H9 (cell line): ENCODE measurements around the gene ZNF664. TPM values are rescaled to one million over a fixed set of nuclear protein-coding genes. Genes with fewer than 3 reads are reported as not detected.

ENCODE experiments used
- DNase-seq: peaks from one replicate; pipeline ENCODE4 v3.0.0-alpha.2; 2017
- H2AFZ ChIP-seq: one replicate; pipeline ENCODE4 v1.6.1; 2013; ENCODE audit warnings: mild to moderate bottlenecking, low read length, control low read depth, moderate library complexity
- H2AK5ac ChIP-seq: 2 replicates; pipeline ENCODE4 v1.6.1; 2013; ENCODE audit warnings: low read length, control low read depth, mixed read lengths; ENCODE audit not compliant: insufficient read length
- H2BK120ac ChIP-seq: one replicate; pipeline ENCODE4 v1.6.1; 2013; ENCODE audit warnings: low read depth, mild to moderate bottlenecking, low read length, control low read depth, inconsistent platforms; ENCODE audit not compliant: poor library complexity, severe bottlenecking
- H2BK12ac ChIP-seq: 2 replicates; pipeline ENCODE4 v1.6.1; 2013; ENCODE audit warnings: low read length, control low read depth, mixed read lengths, low read depth; ENCODE audit not compliant: insufficient read length
- H2BK15ac ChIP-seq: 2 replicates; pipeline ENCODE4 v1.6.1; 2013; ENCODE audit warnings: low read depth, low read length, control low read depth
- H2BK20ac ChIP-seq: one replicate; pipeline ENCODE4 v1.6.1; 2013; ENCODE audit warnings: low read depth, mild to moderate bottlenecking, low read length, control low read depth, inconsistent platforms; ENCODE audit not compliant: poor library complexity, severe bottlenecking
- H2BK5ac ChIP-seq: 2 replicates; pipeline ENCODE4 v1.6.1; 2013; ENCODE audit warnings: low read length, control low read depth, mixed read lengths; ENCODE audit not compliant: insufficient read length
- H3K14ac ChIP-seq: 2 replicates; pipeline ENCODE4 v1.6.1; 2013; ENCODE audit warnings: low read length, control low read depth; ENCODE audit not compliant: insufficient read depth
- H3K18ac ChIP-seq: 2 replicates; pipeline ENCODE4 v1.6.1; 2013; ENCODE audit warnings: low read depth, mild to moderate bottlenecking, mixed read lengths, low read length, control low read depth; ENCODE audit not compliant: insufficient read length
- H3K23ac ChIP-seq: 2 replicates; pipeline ENCODE4 v1.6.1; 2013; ENCODE audit warnings: low read length, control low read depth, mixed read lengths, low read depth; ENCODE audit not compliant: insufficient read length
- H3K23me2 ChIP-seq: 2 replicates; pipeline ENCODE4 v1.6.1; 2013; ENCODE audit warnings: low read depth, mild to moderate bottlenecking, mixed read lengths, low read length, control low read depth; ENCODE audit not compliant: insufficient read length, poor library complexity, severe bottlenecking
- H3K27ac ChIP-seq: 2 replicates; pipeline ENCODE4 v1.5.1; 2013; ENCODE audit warnings: low read length, control low read depth, mixed read lengths, low read depth; ENCODE audit not compliant: insufficient read length
- H3K27me3 ChIP-seq: 2 replicates; pipeline ENCODE4 v1.6.1; 2013; ENCODE audit warnings: low read length, control low read depth, inconsistent platforms; ENCODE audit not compliant: insufficient read depth
- H3K4ac ChIP-seq: 2 replicates; pipeline ENCODE4 v1.6.1; 2013; ENCODE audit warnings: low read depth, mild to moderate bottlenecking, control low read depth, inconsistent platforms, low read length, moderate library complexity
- H3K4me1 ChIP-seq: 2 replicates; pipeline ENCODE4 v1.6.1; 2013; ENCODE audit warnings: low read length, control low read depth, inconsistent platforms; ENCODE audit not compliant: insufficient read depth
- H3K4me2 ChIP-seq: 2 replicates; pipeline ENCODE4 v1.6.1; 2013; ENCODE audit warnings: low read length, control low read depth, mixed read lengths; ENCODE audit not compliant: insufficient read length, insufficient read depth
- H3K56ac ChIP-seq: 2 replicates; pipeline ENCODE4 v1.6.1; 2013; ENCODE audit warnings: low read depth, mild to moderate bottlenecking, mixed read lengths, low read length, control low read depth; ENCODE audit not compliant: insufficient read length
- H3K79me1 ChIP-seq: 2 replicates; pipeline ENCODE4 v1.6.1; 2013; ENCODE audit warnings: low read depth, mild to moderate bottlenecking, moderate library complexity, low read length, control low read depth, inconsistent platforms; ENCODE audit not compliant: insufficient read depth, poor library complexity, severe bottlenecking
- H3K79me2 ChIP-seq: 2 replicates; pipeline ENCODE4 v1.6.1; 2013; ENCODE audit warnings: low read length, control low read depth, inconsistent platforms; ENCODE audit not compliant: insufficient read depth
- H3K9ac ChIP-seq: 2 replicates; pipeline ENCODE4 v1.6.1; 2013; ENCODE audit warnings: low read length, control low read depth, mixed read lengths; ENCODE audit not compliant: insufficient read length; ENCODE audit errors: extremely low read depth
- H3K9me3 ChIP-seq: one replicate; pipeline ENCODE4 v1.6.1; 2013; ENCODE audit warnings: low read depth, low read length, inconsistent platforms; ENCODE audit not compliant: control insufficient read depth
- H3T11ph ChIP-seq: one replicate; pipeline ENCODE4 v1.6.1; 2013; ENCODE audit warnings: mild to moderate bottlenecking, low read length, control low read depth, inconsistent platforms
- H4K20me1 ChIP-seq: one replicate; pipeline ENCODE4 v1.6.1; 2013; ENCODE audit not compliant: control insufficient read depth, insufficient read length, insufficient read depth
- H4K5ac ChIP-seq: 2 replicates; pipeline ENCODE4 v1.6.1; 2013; ENCODE audit warnings: low read depth, mild to moderate bottlenecking, mixed read lengths, low read length, control low read depth; ENCODE audit not compliant: insufficient read length
- H4K8ac ChIP-seq: replicated peaks from 2 replicates; pipeline ENCODE4 v1.6.1; 2013; ENCODE audit warnings: low read length, control low read depth, mixed read lengths, low read depth; ENCODE audit not compliant: insufficient read length
- H4K91ac ChIP-seq: 2 replicates; pipeline ENCODE4 v1.6.1; 2013; ENCODE audit warnings: low read depth, mild to moderate bottlenecking, moderate library complexity, mixed read lengths, low read length, control low read depth; ENCODE audit not compliant: insufficient read length
- H3K27ac Mint-ChIP-seq, 3 experiments: 2 replicates in 2 of 3; 3 replicates in 1 of 3; pipeline ENCODE4 v1.8.0; 2020 to 2021; ENCODE audit warnings: mixed read lengths in 3 of 3, mild to moderate bottlenecking in 1 of 3, moderate library complexity in 1 of 3
- H3K27me3 Mint-ChIP-seq: 2 replicates; pipeline ENCODE4 v1.8.0; 2021; ENCODE audit warnings: low read depth, mild to moderate bottlenecking, moderate library complexity, mixed read lengths
- H3K36me3 Mint-ChIP-seq, 3 experiments: 2 replicates in 2 of 3; 3 replicates in 1 of 3; pipeline ENCODE4 v1.8.0; 2020 to 2021; ENCODE audit warnings: low read depth in 3 of 3, mixed read lengths in 3 of 3; ENCODE audit not compliant: insufficient read depth in 1 of 3
- H3K4me1 Mint-ChIP-seq, 2 experiments: 2 replicates each; pipeline ENCODE4 v1.8.0; 2020; ENCODE audit warnings: mixed read lengths in 2 of 2
- H3K4me3 Mint-ChIP-seq, 2 experiments: 2 replicates in 1 of 2; 3 replicates in 1 of 2; pipeline ENCODE4 v1.8.0; 2020 to 2021; ENCODE audit warnings: mild to moderate bottlenecking in 2 of 2, mixed read lengths in 2 of 2, moderate library complexity in 1 of 2
- H3K9me3 Mint-ChIP-seq, 2 experiments: 2 replicates in 1 of 2; 3 replicates in 1 of 2; pipeline ENCODE4 v1.8.0; 2020; ENCODE audit warnings: mild to moderate bottlenecking in 2 of 2, mixed read lengths in 2 of 2, moderate library complexity in 1 of 2
- WGBS: extraction: QIAGEN DNeasy Blood & Tissue Kit; methylation state at CpG from one replicate; pipeline ENCODE4 v1.1.7; 2013; ENCODE audit warnings: missing lambda C conversion rate, low lambda C conversion rate, mixed read lengths; ENCODE audit not compliant: insufficient read length; ENCODE audit errors: extremely low coverage; 5-methylcytosine and 5-hydroxymethylcytosine counted together
- total RNA-seq: library from RNA; stranded (reverse); gene quantifications from 2 replicates; pipeline ENCODE4 v1.2.1, GENCODE V29; 2021
- TF ChIP-seq, protein P1 (sequence below): fragments of 200-600 bp; sonication (generic); conservative IDR thresholded peaks from 3 replicates; pipeline ENCODE4 v1.8.0; 2021; ENCODE audit warnings: antibody characterized with exemption, mild to moderate bottlenecking

ZNF664 gene
- total RNA-seq, 1 experiment from 2014 or later = 29.5 TPM

DNA sequence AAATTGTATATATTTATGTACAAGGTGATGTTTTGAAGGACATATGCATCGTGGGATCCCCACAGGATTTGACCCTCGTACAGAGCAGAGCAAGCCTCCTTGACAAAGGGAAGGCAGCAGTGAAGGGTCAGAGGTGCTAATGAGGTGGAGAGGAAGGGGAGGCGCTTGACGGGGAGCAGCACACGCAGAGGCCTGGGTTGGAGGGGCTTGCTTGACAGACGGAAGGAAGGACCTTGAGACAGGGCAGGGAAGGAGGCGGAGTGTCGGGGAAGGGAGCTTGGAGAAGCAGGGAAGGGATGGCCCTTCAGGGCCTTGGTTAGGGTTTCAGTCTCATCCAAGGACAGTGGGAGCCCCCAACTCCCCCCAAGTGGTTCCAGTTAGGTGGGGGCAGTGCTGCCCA lies 52.6 kb downstream of the ZNF664 start:
- Histone ChIP-seq H2BK15ac (no peak overlapping the region), H3K18ac (no peak overlapping the region), H3K14ac (no peak overlapping the region), H2BK12ac (no peak overlapping the region), H3K27ac (no peak overlapping the region), H4K91ac (no peak overlapping the region), H2AK5ac (no peak overlapping the region), H3K9me3 (no peaks in the 10 kb centered on the region), H4K20me1 (no peaks in the 10 kb centered on the region), H3K23ac (no peak overlapping the region), H2BK5ac (no peak overlapping the region), H2BK120ac (no peak overlapping the region), H4K5ac (no peak overlapping the region), H3K4me2 (no peak overlapping the region), H3K56ac (no peak overlapping the region), H3K79me2 (no peaks in the 10 kb centered on the region), H3K4me1 (no peaks in the 10 kb centered on the region), H2AFZ (no peak overlapping the region), H3K27me3 (no peaks in the 10 kb centered on the region), H2BK20ac (no peak overlapping the region), H3K79me1 (no peaks in the 10 kb centered on the region), H3K23me2 (no peaks in the 10 kb centered on the region), H3K4ac (no peak overlapping the region), H3K9ac (no peak overlapping the region), H3T11ph (no peak overlapping the region), H4K8ac (no peak overlapping the region)
- Mint-ChIP-seq H3K27ac (no peak overlapping the region), H3K4me1 (peaks cover 4 to 9% of the 10 kb centered on the region in 2 experiments), H3K4me3 (no peak overlapping the region), H3K36me3 (peaks cover 0 to 5% (median 4%) of the 10 kb centered on the region in 3 experiments; a peak in 4 of 7 replicates), H3K9me3 (peaks cover 7 to 8% of the 10 kb centered on the region in 2 experiments; a peak in 4 of 5 replicates), H3K27me3 (peaks cover 23% of the 10 kb centered on the region)
- WGBS = no CpG with 5 or more reads among the region's 8 CpGs
- TF ChIP-seq, protein P1, sequence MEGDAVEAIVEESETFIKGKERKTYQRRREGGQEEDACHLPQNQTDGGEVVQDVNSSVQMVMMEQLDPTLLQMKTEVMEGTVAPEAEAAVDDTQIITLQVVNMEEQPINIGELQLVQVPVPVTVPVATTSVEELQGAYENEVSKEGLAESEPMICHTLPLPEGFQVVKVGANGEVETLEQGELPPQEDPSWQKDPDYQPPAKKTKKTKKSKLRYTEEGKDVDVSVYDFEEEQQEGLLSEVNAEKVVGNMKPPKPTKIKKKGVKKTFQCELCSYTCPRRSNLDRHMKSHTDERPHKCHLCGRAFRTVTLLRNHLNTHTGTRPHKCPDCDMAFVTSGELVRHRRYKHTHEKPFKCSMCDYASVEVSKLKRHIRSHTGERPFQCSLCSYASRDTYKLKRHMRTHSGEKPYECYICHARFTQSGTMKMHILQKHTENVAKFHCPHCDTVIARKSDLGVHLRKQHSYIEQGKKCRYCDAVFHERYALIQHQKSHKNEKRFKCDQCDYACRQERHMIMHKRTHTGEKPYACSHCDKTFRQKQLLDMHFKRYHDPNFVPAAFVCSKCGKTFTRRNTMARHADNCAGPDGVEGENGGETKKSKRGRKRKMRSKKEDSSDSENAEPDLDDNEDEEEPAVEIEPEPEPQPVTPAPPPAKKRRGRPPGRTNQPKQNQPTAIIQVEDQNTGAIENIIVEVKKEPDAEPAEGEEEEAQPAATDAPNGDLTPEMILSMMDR = no peak
- DNase-seq = peak; percentile 58
